Mucosa of stomach (tissue), 1 donor: Measurements from ENCODE around the gene PTPRD.
"Not testable (repeated sequence)": the region's sequence is repeated elsewhere in the genome, so short reads cannot be mapped to it uniquely, and the experiment has no call there.

ENCODE experiments used
- H3K27me3 ChIP-seq: one replicate; pipeline ENCODE4 v1.7.0; 2013; ENCODE audit warnings: mild to moderate bottlenecking, low read length; ENCODE audit not compliant: control insufficient read depth, insufficient read depth
- H3K36me3 ChIP-seq: one replicate; pipeline ENCODE4 v1.7.0; 2013; ENCODE audit warnings: low read length; ENCODE audit not compliant: control insufficient read depth, insufficient read depth
- H3K4me1 ChIP-seq: one replicate; pipeline ENCODE4 v1.7.0; 2013; ENCODE audit warnings: mild to moderate bottlenecking, low read length; ENCODE audit not compliant: control insufficient read depth, insufficient read depth
- H3K4me3 ChIP-seq: one replicate; pipeline ENCODE4 v1.7.0; 2013; ENCODE audit warnings: low read length
- H3K9ac ChIP-seq: one replicate; pipeline ENCODE4 v1.7.0; 2013; ENCODE audit warnings: mild to moderate bottlenecking, low read length, moderate library complexity
- H3K9me3 ChIP-seq: one replicate; pipeline ENCODE4 v1.7.0; 2013; ENCODE audit warnings: mild to moderate bottlenecking, low read length, moderate library complexity; ENCODE audit not compliant: control insufficient read depth
- donor health status: Pancreatic carcinoma.

The PTPRD gene

GRCh38 chr9:9117866-9118265 is 1494.9 kb downstream of the PTPRD start:
- Histone ChIP-seq H3K36me3 (no peaks in the 10 kb centered on the region), H3K9ac (no peak overlapping the region), H3K9me3 (no peaks in the 10 kb centered on the region), H3K4me1 (no peaks in the 10 kb centered on the region), H3K27me3 (no peaks in the 10 kb centered on the region), H3K4me3 (no peak overlapping the region)

- Histone ChIP-seq H3K9me3 (no peaks in the 10 kb centered on the region), H3K36me3 (no peaks in the 10 kb centered on the region), H3K9ac (no peak overlapping the region), H3K4me1 (no peaks in the 10 kb centered on the region), H3K4me3 (no peak overlapping the region), H3K27me3 (no peaks in the 10 kb centered on the region)
Measured at GRCh38 chr9:9112001-9112720, 1500.6 kb downstream of the PTPRD start.

GRCh38 chr9:9108641-9109040 is 1504.2 kb downstream of the PTPRD start:
- no peaks in the 10 kb centered on the region for H3K9me3 ChIP-seq
- no peaks in the 10 kb centered on the region for H3K27me3 ChIP-seq
- H3K9ac ChIP-seq = no peak overlapping the region
- H3K36me3 ChIP-seq = no peaks in the 10 kb centered on the region
- no peak overlapping the region for H3K4me3 ChIP-seq
- no peaks in the 10 kb centered on the region for H3K4me1 ChIP-seq

- no peaks in the 10 kb centered on the region for H3K4me1 ChIP-seq
- H3K4me3 ChIP-seq = no peak overlapping the region
- no peaks in the 10 kb centered on the region for H3K9me3 ChIP-seq
- H3K9ac ChIP-seq = no peak overlapping the region
- no peaks in the 10 kb centered on the region for H3K36me3 ChIP-seq
- H3K27me3 ChIP-seq = no peaks in the 10 kb centered on the region
Measured at GRCh38 chr9:9102295-9102694, 1510.5 kb downstream of the PTPRD start.

- Histone ChIP-seq H3K4me1 (no peaks in the 10 kb centered on the region), H3K9me3 (no peaks in the 10 kb centered on the region), H3K4me3 (no peak overlapping the region), H3K27me3 (no peaks in the 10 kb centered on the region), H3K9ac (no peak overlapping the region), H3K36me3 (no peaks in the 10 kb centered on the region)
Measured at GRCh38 chr9:9100070-9100469, 1512.7 kb downstream of the PTPRD start.

GRCh38 chr9:9099646-9100045 is 1513.2 kb downstream of the PTPRD start:
- Histone ChIP-seq H3K27me3 (no peaks in the 10 kb centered on the region), H3K4me3 (no peak overlapping the region), H3K36me3 (no peaks in the 10 kb centered on the region), H3K4me1 (no peaks in the 10 kb centered on the region), H3K9ac (no peak overlapping the region), H3K9me3 (no peaks in the 10 kb centered on the region)

GRCh38 chr9:9097254-9097653 is 1515.5 kb downstream of the PTPRD start:
- H3K36me3 ChIP-seq, H3K4me3 ChIP-seq, H3K4me1 ChIP-seq, H3K9me3 ChIP-seq, H3K27me3 ChIP-seq, H3K9ac ChIP-seq: not testable (repeated sequence)

GRCh38 chr9:9091387-9091786 is 1521.4 kb downstream of the PTPRD start:
- Histone ChIP-seq H3K4me1 (no peaks in the 10 kb centered on the region), H3K9me3 (no peaks in the 10 kb centered on the region), H3K9ac (no peak overlapping the region), H3K36me3 (no peaks in the 10 kb centered on the region), H3K27me3 (no peaks in the 10 kb centered on the region), H3K4me3 (no peak overlapping the region)

GRCh38 chr9:9079473-9079872 is 1533.3 kb downstream of the PTPRD start:
- H3K4me3 ChIP-seq = no peak overlapping the region
- no peak overlapping the region for H3K9ac ChIP-seq
- no peaks in the 10 kb centered on the region for H3K27me3 ChIP-seq
- H3K4me1 ChIP-seq = no peaks in the 10 kb centered on the region
- H3K9me3 ChIP-seq = no peaks in the 10 kb centered on the region
- no peaks in the 10 kb centered on the region for H3K36me3 ChIP-seq

GRCh38 chr9:9078301-9078700 is 1534.5 kb downstream of the PTPRD start:
- H3K4me1 ChIP-seq = no peaks in the 10 kb centered on the region
- no peak overlapping the region for H3K4me3 ChIP-seq
- H3K36me3 ChIP-seq = no peaks in the 10 kb centered on the region
- H3K9ac ChIP-seq = no peak overlapping the region
- no peaks in the 10 kb centered on the region for H3K9me3 ChIP-seq
- no peaks in the 10 kb centered on the region for H3K27me3 ChIP-seq

- Histone ChIP-seq H3K4me3 (no peak overlapping the region), H3K27me3 (no peaks in the 10 kb centered on the region), H3K9ac (no peak overlapping the region), H3K36me3 (no peaks in the 10 kb centered on the region), H3K4me1 (no peaks in the 10 kb centered on the region), H3K9me3 (no peaks in the 10 kb centered on the region)
Measured at GRCh38 chr9:9061627-9062026, 1551.2 kb downstream of the PTPRD start.

GRCh38 chr9:9054354-9054992 is 1558.3 kb downstream of the PTPRD start:
- Histone ChIP-seq H3K4me1 (no peaks in the 10 kb centered on the region), H3K27me3 (no peaks in the 10 kb centered on the region), H3K9me3 (no peaks in the 10 kb centered on the region), H3K36me3 (no peaks in the 10 kb centered on the region), H3K9ac (no peak overlapping the region), H3K4me3 (no peak overlapping the region)
